Activated naive CD4-positive, alpha-beta T cell treated with anti-CD3 and anti-CD28 coated beads, Interleukin-2, amount 10 ng/mL, durations not matched to agents 7 days and 5 days (primary cell): ENCODE measurements around the gene RHEB.

ENCODE experiments used
- CTCF ChIA-PET: fragments of 350-600 bp; sonication (Branson Sonifier 250); formaldehyde crosslinking; loops from one replicate; lab custom pipeline; 2021; ENCODE audit warnings: antibody characterized with exemption; lab: Charles Lee
- DNase-seq: peaks from one replicate; pipeline ENCODE4 v3.0.0-alpha.2; 2020
- H3K27ac Mint-ChIP-seq: one replicate; pipeline ENCODE4 v1.8.0; 2021; ENCODE audit warnings: mild to moderate bottlenecking, moderate library complexity, mixed read lengths
- H3K27me3 Mint-ChIP-seq: one replicate; pipeline ENCODE4 v1.8.0; 2021; ENCODE audit warnings: mild to moderate bottlenecking, mixed read lengths
- H3K36me3 Mint-ChIP-seq: one replicate; pipeline ENCODE4 v1.8.0; 2021; ENCODE audit warnings: mixed read lengths
- H3K4me1 Mint-ChIP-seq: one replicate; pipeline ENCODE4 v1.8.0; 2021; ENCODE audit warnings: mixed read lengths
- H3K4me3 Mint-ChIP-seq: one replicate; pipeline ENCODE4 v1.8.0; 2021; ENCODE audit warnings: mild to moderate bottlenecking, moderate library complexity, mixed read lengths
- H3K9me3 Mint-ChIP-seq: one replicate; pipeline ENCODE4 v1.8.0; 2021; ENCODE audit warnings: mixed read lengths

RHEB gene

DNA sequence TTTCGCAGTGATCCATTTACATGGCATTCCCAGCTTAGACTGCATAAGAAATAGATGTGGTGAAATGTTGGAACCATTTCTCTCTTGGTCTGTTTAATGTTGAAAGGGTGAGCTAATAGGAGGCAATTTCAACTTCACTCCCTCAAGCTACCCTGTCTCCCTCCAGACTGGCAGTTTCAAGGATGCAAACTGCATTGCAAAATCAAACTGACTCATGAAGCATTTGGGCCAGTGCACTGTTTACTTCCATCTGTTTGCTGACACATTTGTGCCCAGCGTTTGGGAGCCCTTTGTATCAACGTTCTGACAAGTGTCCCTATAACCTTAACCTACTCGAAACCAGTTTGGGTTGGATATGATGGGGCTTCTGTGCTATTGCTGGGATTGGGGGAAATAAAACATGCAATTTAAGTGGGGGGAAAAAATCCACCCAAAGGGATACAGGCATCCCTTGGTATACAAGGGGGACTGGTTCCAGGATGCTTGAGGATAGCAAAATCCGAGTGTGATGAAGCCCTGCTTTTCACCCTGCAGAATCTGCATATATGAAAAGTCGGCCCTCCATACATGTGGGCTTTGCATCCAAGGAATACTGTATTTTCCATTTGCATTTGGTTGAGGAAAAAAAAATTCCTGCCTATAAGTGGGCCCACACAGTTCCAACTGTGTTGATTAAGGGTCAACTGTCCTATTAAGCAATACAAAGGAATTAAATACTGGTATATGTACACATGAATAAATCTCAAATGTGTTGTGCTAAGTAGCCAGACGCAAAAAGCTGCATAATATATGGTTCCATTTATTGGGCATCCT is 15.6 kb downstream of the RHEB start:
- no peak overlapping the region for H3K4me3 Mint-ChIP-seq
- DNase-seq: no peak
- no peaks in the 10 kb centered on the region for H3K9me3 Mint-ChIP-seq
- H3K36me3 Mint-ChIP-seq: peaks cover 9% of the 10 kb centered on the region
- CTCF ChIA-PET: interaction anchor here (0.7 kb wide), 1 partner anchor 43 kb away, joined by 3 read pairs; no protein-coding TSS in a partner anchor
- H3K27ac Mint-ChIP-seq: no peak overlapping the region
- H3K27me3 Mint-ChIP-seq: no peaks in the 10 kb centered on the region
- H3K4me1 Mint-ChIP-seq: peaks cover 20% of the 10 kb centered on the region

DNA sequence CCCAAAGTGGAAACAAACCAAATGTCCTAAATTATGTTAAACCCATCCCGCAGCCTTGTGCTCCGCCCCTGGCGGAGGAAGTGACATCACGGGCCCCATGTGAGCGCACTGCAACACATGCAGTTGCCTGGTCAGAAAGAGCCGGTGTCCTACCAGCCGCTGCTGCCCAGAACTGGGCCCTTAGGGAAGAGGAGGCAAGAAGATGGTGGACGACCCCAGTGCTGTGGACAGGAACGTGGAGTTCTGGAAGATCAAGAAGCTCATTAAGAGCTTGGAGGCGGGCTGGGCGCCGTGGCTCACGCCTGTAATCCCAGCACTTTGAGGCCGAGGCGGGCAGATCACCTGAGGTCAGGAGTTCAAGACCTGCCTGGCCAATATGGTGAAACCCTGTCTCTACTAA is 18.0 kb downstream of the RHEB start:
- DNase-seq: no peak
- H3K9me3 Mint-ChIP-seq: no peaks in the 10 kb centered on the region
- peaks cover 24% of the 10 kb centered on the region for H3K4me1 Mint-ChIP-seq
- H3K27me3 Mint-ChIP-seq: no peaks in the 10 kb centered on the region
- CTCF ChIA-PET: no interaction called here
- H3K27ac Mint-ChIP-seq: no peak overlapping the region
- peaks cover 15% of the 10 kb centered on the region for H3K36me3 Mint-ChIP-seq
- no peak overlapping the region for H3K4me3 Mint-ChIP-seq

- no peak for DNase-seq
- CTCF ChIA-PET: interaction anchor here (1.4 kb wide), 1 partner anchor 24 kb away, joined by 3 read pairs; no protein-coding TSS in a partner anchor
- Mint-ChIP-seq H3K9me3 (no peaks in the 10 kb centered on the region), H3K4me3 (no peak overlapping the region), H3K4me1 (peaks cover 33% of the 10 kb centered on the region), H3K36me3 (peaks cover 19% of the 10 kb centered on the region), H3K27ac (no peak overlapping the region), H3K27me3 (no peaks in the 10 kb centered on the region)
Observed at GRCh38 chr7:151498495-151498894, 21.2 kb downstream of the RHEB start.

DNA sequence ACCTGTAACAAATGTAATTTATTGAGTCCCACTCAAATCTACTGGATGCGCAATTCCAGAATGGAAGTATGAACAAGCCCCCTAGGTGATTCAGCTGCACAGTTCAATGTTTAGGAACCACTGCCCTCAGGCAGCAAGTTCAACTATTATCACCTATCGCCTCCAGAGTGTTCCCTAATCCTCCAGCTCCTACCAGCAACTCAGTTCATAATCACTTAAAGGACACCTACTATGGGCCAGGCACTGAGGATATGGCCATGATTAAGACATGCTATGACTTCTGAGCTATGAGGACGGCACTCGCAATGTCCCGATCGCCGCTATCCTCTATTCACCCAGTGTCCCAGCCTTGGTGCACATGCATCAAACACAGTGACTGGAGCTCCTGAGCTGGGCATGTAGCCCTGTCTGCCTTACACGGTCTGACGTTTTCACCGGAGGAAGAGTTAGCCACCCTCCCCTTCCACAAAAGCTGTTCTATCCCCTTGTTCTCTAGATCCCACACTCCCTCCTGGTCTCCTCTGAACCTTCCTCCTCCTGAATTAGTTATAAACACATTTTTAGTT is 22.3 kb downstream of the RHEB start:
- Mint-ChIP-seq H3K9me3 (no peaks in the 10 kb centered on the region), H3K4me3 (no peak overlapping the region), H3K27ac (no peak overlapping the region), H3K4me1 (peaks cover 36% of the 10 kb centered on the region), H3K27me3 (no peaks in the 10 kb centered on the region), H3K36me3 (peaks cover 19% of the 10 kb centered on the region)
- CTCF ChIA-PET: interaction anchor here (1.4 kb wide), 1 partner anchor 25 kb away, joined by 3 read pairs; no protein-coding TSS in a partner anchor
- no peak for DNase-seq

- Mint-ChIP-seq H3K4me3 (no peak overlapping the region), H3K9me3 (no peaks in the 10 kb centered on the region), H3K27me3 (no peaks in the 10 kb centered on the region), H3K36me3 (peaks cover 19% of the 10 kb centered on the region), H3K4me1 (peaks cover 28% of the 10 kb centered on the region), H3K27ac (no peak overlapping the region)
- DNase-seq: no peak
- CTCF ChIA-PET: no interaction called here
Observed at GRCh38 chr7:151495360-151495759, 24.3 kb downstream of the RHEB start.

- no peak for DNase-seq
- Mint-ChIP-seq H3K4me1 (peaks cover 27% of the 10 kb centered on the region), H3K27me3 (no peaks in the 10 kb centered on the region), H3K4me3 (no peak overlapping the region), H3K9me3 (no peaks in the 10 kb centered on the region), H3K36me3 (peaks cover 21% of the 10 kb centered on the region), H3K27ac (no peak overlapping the region)
- CTCF ChIA-PET: no interaction called here
Observed at GRCh38 chr7:151494298-151495284, 25.1 kb downstream of the RHEB start.

DNA sequence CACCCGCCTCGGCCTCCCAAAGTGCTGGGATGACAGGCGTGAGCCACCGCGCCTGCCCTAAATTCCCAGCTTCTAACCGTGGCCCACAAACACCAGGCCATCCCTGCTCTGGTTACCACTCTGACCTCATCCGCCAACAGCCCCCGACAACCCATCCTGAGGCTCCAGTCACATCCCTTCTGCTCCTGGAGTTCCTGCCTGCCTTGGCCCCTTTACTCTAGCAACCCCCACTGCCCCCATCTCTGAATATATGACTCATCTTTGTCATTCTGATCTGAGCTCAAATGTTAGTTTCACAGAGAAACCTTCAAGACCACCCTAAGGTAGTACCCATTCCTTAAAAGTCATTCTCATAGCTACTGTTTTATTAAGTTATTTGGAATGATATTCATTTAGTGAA is 26.6 kb downstream of the RHEB start:
- Mint-ChIP-seq H3K4me3 (no peak overlapping the region), H3K4me1 (peaks cover 22% of the 10 kb centered on the region), H3K9me3 (no peaks in the 10 kb centered on the region), H3K36me3 (peaks cover 29% of the 10 kb centered on the region), H3K27me3 (no peaks in the 10 kb centered on the region), H3K27ac (no peak overlapping the region)
- CTCF ChIA-PET: no interaction called here
- DNase-seq: no peak

DNA sequence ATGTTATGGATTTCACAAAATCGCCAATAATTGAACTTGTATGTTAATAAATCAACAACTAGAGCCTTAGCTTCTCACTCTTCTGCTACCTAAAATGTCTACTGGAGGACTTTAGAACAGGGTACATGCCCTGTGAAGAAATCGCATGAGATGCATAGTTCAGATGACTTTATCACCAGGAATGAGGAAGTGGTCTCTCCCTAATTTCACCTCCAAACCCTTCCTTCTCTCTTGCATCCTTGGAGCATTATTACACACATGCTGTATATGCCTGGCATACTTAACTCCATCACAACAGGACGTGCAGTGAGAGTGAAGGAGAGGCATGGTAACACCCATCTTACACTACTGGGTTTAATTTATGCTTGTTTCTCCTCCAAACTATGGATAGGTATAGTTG is 27.8 kb downstream of the RHEB start:
- H3K36me3 Mint-ChIP-seq: peaks cover 29% of the 10 kb centered on the region
- DNase-seq: no peak
- no peaks in the 10 kb centered on the region for H3K9me3 Mint-ChIP-seq
- H3K4me3 Mint-ChIP-seq: no peak overlapping the region
- no peaks in the 10 kb centered on the region for H3K27me3 Mint-ChIP-seq
- H3K27ac Mint-ChIP-seq: no peak overlapping the region
- peaks cover 19% of the 10 kb centered on the region for H3K4me1 Mint-ChIP-seq
- CTCF ChIA-PET: no interaction called here

GRCh38 chr7:151490456-151491105 is 29.1 kb downstream of the RHEB start:
- Mint-ChIP-seq H3K27me3 (no peaks in the 10 kb centered on the region), H3K4me1 (peaks cover 15% of the 10 kb centered on the region), H3K27ac (no peak overlapping the region), H3K36me3 (peaks cover 35% of the 10 kb centered on the region), H3K4me3 (no peak overlapping the region), H3K9me3 (no peaks in the 10 kb centered on the region)
- no peak for DNase-seq
- CTCF ChIA-PET: no interaction called here

- H3K4me3 Mint-ChIP-seq: no peak overlapping the region
- H3K36me3 Mint-ChIP-seq: peaks cover 44% of the 10 kb centered on the region
- no peak overlapping the region for H3K27ac Mint-ChIP-seq
- no peak for DNase-seq
- H3K27me3 Mint-ChIP-seq: no peaks in the 10 kb centered on the region
- CTCF ChIA-PET: no interaction called here
- peaks cover 10% of the 10 kb centered on the region for H3K4me1 Mint-ChIP-seq
- H3K9me3 Mint-ChIP-seq: no peaks in the 10 kb centered on the region
Observed at GRCh38 chr7:151489498-151489897, 30.2 kb downstream of the RHEB start.

- CTCF ChIA-PET: no interaction called here
- no peak overlapping the region for H3K27ac Mint-ChIP-seq
- H3K4me3 Mint-ChIP-seq: no peak overlapping the region
- H3K36me3 Mint-ChIP-seq: peaks cover 53% of the 10 kb centered on the region
- H3K27me3 Mint-ChIP-seq: no peaks in the 10 kb centered on the region
- no peaks in the 10 kb centered on the region for H3K9me3 Mint-ChIP-seq
- peaks cover 3% of the 10 kb centered on the region for H3K4me1 Mint-ChIP-seq
- no peak for DNase-seq
Observed at GRCh38 chr7:151488096-151488495, 31.6 kb downstream of the RHEB start.

DNA sequence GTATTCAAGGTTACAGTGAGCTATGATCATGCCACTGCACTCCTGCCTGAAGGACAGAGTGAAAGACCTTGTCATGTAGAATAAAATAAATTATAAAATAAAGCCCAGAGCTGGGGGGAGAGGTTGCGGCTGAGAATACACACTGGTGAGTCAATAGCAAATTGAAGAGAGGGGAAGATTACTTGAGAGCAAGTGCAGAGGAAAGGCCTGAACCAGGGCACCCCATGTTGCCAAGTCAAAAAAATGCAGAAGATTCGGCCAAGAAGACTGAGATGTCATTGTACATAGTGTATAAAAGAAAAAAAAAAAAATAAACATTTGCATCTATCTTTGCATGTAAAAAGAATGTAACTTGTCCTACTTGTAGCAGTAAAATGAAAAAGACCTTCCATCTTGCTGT is 32.5 kb downstream of the RHEB start:
- no peaks in the 10 kb centered on the region for H3K27me3 Mint-ChIP-seq
- H3K27ac Mint-ChIP-seq: no peak overlapping the region
- CTCF ChIA-PET: no interaction called here
- no peak for DNase-seq
- H3K36me3 Mint-ChIP-seq: peaks cover 60% of the 10 kb centered on the region
- peaks cover 9% of the 10 kb centered on the region for H3K4me1 Mint-ChIP-seq
- H3K4me3 Mint-ChIP-seq: no peak overlapping the region
- H3K9me3 Mint-ChIP-seq: no peaks in the 10 kb centered on the region

- peaks cover 70% of the 10 kb centered on the region for H3K36me3 Mint-ChIP-seq
- CTCF ChIA-PET: interaction anchor here (0.6 kb wide), 1 partner anchor 169 kb away, joined by 3 read pairs; no protein-coding TSS in a partner anchor
- peaks cover 12% of the 10 kb centered on the region for H3K4me1 Mint-ChIP-seq
- no peaks in the 10 kb centered on the region for H3K27me3 Mint-ChIP-seq
- H3K4me3 Mint-ChIP-seq: no peak overlapping the region
- no peak overlapping the region for H3K27ac Mint-ChIP-seq
- H3K9me3 Mint-ChIP-seq: no peaks in the 10 kb centered on the region
- no peak for DNase-seq
Observed at GRCh38 chr7:151486074-151486473, 33.6 kb downstream of the RHEB start.
